HG03097 (cell line): ENCODE results near the gene FBXL7.
"Not testable (repeated sequence)": the region's sequence is repeated elsewhere in the genome, so short reads cannot be mapped to it uniquely, and the experiment has no call there.

Source experiments
- ATAC-seq: cut with Tn5 transposase; IDR thresholded peaks from one replicate; pipeline ENCODE4 v1.9.1; 2021; ENCODE audit not compliant: unreplicated experiment, low FRiP score

Gene FBXL7

GRCh38 chr5:15837551-15838289 is 337.7 kb downstream of the FBXL7 start:
- ATAC-seq, result no peak

DNA sequence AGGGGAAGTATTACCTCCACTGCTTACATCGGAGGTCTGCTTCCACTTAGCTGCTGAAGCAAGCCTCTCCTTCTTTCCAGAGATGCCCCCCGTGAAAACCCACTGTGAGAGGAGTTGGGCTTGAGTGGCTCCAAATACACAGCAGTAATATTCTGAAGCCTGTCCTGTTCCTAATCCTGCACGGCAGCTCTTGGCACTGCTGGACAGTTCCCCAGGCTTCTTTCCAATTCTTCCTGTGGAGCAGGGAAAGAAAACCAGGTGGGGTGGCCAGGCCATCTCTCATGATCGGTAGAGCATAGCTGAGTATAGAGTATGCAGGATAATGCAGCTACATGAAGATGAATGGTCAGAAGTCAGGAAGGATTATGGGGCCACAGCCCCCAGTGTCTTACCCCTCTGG is 344.3 kb downstream of the FBXL7 start:
- no peak for ATAC-seq

GRCh38 chr5:15844871-15845270 is 344.9 kb downstream of the FBXL7 start:
- no peak for ATAC-seq

DNA sequence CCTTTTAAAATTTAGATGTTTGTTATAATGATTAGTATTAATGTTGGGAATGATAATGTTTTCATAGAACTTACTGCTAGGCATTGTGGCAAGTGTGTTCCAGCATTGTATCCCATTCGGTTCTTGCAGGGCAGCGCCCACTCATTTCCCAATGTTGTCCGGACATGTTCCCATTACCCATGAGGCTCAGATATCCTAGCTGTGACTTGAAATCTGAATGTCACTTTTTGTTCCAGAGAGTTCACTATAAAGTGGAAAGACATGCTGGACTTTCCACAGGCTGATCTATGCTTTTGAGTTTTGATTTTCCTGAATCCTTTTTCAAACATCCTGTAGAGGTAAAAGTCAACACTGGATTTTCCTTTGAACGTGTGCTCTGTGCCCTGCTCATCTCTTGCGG is 350.6 kb downstream of the FBXL7 start:
- ATAC-seq, result no peak

GRCh38 chr5:15850939-15851341 is 351.0 kb downstream of the FBXL7 start:
- no peak for ATAC-seq

GRCh38 chr5:15852217-15852616 is 352.2 kb downstream of the FBXL7 start:
- no peak for ATAC-seq

DNA sequence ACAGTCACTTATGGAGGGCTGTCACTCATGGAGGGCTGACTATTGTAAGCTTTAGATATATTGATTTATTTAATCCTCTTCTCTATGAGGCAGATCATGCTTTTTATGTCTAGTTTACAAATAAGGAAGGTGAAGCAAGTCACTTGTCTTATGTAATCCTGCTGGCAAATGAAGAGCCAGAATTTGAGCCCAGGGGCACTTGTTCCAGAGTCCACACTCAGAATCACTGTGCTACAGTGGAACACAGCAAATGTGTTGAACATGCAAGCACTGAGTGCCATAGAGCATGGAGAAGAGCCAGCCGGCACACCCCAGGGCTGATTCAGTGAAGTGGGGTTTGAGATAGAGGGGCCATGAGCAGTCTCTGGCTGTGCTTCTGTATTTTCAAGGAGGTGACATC is 353.0 kb downstream of the FBXL7 start:
- ATAC-seq, result no peak

GRCh38 chr5:15858326-15858725 is 358.3 kb downstream of the FBXL7 start:
- ATAC-seq, result no peak

DNA sequence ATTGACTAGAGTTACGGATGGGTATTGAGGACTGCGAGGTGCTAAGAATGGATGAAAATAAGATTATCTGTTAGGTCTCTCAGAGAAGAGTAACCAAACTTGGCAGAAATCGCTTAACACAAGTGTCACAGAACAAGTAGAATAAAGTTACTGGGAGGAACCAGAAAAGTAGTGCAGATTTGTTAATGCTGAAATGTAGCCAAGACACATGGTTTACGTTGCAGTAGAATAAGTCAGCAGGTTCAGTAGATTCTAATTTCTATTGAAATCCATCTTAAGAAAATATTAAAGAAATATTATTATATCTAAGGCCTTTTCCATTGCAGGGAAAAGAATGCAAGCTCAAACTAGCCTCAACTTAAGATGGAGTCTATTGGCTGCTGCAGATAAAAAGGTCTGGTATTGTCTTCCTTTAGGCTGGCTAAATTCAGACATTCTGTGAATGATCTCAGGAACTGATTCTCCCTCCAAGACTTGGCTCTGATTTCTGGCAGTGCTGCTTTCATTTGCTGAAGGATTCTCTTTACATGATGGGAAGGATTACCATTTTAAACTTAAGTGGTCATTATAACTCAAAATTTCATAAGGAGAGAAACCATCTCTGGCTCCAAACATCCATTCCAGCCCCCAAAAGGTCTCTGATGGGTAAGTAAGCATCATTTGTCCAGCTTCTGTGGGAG is 364.7 kb downstream of the FBXL7 start:
- no peak for ATAC-seq

GRCh38 chr5:15872259-15872658 is 372.3 kb downstream of the FBXL7 start:
- ATAC-seq, result not testable (repeated sequence)

DNA sequence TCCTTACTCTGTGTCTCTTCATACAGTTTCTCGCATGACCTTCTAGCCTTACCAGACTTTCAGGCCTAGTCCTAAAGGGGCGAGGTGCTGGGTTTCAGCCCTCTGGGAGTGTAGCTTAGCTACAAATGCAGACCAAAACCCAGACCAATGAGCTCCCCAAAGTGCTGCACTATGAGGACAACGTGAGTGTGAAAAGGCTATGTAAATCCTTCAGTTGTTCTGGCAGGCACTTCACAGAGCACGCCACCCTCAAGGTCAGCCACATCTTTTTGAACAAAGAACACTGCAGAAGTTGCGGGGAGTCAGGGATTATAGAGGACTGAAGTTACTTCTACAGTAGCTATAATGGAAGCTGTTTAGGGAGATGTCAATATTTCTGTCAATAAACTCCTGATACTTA is 377.9 kb downstream of the FBXL7 start:
- ATAC-seq, result no peak

GRCh38 chr5:15880201-15880600 is 380.2 kb downstream of the FBXL7 start:
- no peak for ATAC-seq

GRCh38 chr5:15885156-15885555 is 385.2 kb downstream of the FBXL7 start:
- ATAC-seq, result no peak

- ATAC-seq, result no peak
Measured at GRCh38 chr5:15886156-15886555, 386.2 kb downstream of the FBXL7 start.

DNA sequence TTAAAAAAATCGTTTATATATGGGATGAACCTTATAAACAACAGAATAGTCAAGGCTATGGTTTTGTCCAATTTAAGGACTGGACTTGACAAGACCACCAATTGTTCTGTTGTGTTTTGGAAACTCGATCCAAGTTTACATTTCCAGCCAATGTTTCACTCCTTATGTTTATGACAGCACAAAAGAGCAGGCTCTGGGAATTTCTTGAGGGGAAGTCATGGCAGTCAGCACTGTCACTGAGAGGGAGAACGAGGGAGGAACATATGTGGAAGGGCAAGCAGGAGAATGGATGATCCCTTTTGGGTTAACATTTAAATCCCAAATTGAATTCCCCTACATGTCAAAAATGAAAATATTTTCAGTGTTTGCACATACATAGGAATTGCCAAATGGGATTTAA is 387.1 kb downstream of the FBXL7 start:
- ATAC-seq, result no peak

DNA sequence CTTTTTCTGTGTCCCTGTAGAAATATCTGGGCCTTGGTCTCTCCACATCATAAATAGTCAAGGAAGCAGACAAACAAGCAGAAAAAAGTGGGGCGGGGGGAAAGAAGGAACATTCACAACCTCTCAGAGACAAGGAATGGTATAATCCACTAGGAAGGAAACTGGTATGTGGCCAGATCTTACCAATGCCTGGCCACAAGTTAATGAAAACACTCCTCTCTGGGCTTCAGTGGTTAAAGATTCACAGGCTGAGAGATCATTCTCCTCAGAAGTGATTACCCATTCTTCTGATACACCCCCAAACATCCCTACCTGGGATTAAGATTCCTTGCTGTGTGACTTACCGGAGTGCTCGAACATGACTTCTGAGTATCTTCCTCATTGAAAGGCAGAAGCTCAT is 389.0 kb downstream of the FBXL7 start:
- no peak for ATAC-seq

DNA sequence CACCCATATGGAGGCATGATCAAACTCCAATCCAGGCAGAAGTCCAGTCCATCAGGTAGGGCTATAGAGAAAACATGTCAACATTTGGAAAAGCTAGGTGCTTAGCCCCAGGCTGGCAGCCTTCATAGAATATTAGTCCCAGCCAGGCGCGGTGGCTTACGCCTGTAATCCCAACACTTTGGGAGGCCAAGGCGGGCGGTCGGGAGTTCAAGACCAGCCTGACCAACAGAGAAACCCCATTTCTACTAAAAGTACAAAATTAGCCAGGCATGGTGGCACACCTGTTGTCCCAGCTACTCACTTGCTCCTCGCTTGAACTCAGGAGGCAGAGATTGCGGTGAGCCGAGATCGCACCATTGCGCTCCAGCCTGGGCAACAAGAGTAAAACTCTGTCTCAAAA is 393.9 kb downstream of the FBXL7 start:
- ATAC-seq, result no peak

- ATAC-seq, result no peak
Measured at GRCh38 chr5:15897656-15898055, 397.7 kb downstream of the FBXL7 start.

- ATAC-seq, result no peak
Measured at GRCh38 chr5:15898641-15899040, 398.7 kb downstream of the FBXL7 start.

DNA sequence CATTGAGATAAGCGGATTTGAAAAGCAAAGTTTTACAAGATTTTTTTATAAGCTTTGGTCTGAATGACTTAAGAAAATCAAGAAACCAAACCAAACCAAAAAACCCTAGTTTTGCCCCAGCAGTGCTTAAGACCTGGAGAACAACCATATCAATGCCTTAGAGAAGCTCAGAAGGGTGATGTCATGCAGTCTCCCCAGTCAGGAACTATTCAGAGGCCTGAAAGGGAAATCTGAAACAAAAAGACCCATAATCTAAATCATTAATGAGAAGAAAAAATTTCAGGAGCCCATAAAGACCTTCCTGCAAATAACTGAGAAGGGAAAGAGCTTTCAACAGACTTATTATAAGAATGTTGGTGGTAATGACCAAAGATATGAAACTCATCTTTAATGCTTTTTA is 399.5 kb downstream of the FBXL7 start:
- no peak for ATAC-seq

GRCh38 chr5:15901151-15901550 is 401.2 kb downstream of the FBXL7 start:
- no peak for ATAC-seq

DNA sequence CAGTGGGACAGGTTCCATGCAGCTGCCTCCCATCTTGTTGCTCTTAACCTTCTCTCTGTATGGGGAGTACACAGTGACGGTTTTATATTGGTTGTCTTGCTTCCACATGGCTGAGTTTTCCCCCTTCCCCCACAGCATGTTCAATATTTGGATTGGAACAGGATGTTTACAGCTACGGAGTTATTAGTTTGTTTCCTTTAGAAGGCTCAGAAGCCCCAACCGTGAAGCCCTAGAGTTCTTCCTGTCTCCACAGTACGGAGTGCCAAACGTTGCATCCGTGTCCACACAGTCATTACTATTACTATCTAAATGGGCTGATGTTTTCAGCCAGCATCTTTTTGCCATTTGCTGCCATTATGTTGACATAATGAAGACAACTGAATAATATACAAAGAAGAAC is 402.1 kb downstream of the FBXL7 start:
- ATAC-seq, result no peak
